Renal cortex interstitium (tissue), 11 donors: ENCODE data around the gene GPANK1. TPM values are rescaled to one million over a fixed set of nuclear protein-coding genes. Genes with fewer than 3 reads are reported as not detected.
A peak's percentile ranks its signal among the peaks of the same experiment; 100 is the strongest.

Experiments used
- DNase-seq, 11 donors: peaks; one replicate each; pipeline ENCODE4 v3.0.0-alpha.2; 2013; ENCODE audit warnings: low read depth in 9 of 11, low spot score in 4 of 11; ENCODE audit errors: extremely low read depth in 1 of 11
- polyA plus RNA-seq, 3 donors: library from polyadenylated mRNA; unstranded; fragments of 120-200 nt; gene quantifications; one replicate each; pipeline ENCODE4 v1.2.1, GENCODE V29; 2013; ENCODE audit not compliant: insufficient read length in 3 of 3

GPANK1 gene
- polyA plus RNA-seq, 3 donors = 28.1 to 33.1 (median 29.9) TPM

DNA sequence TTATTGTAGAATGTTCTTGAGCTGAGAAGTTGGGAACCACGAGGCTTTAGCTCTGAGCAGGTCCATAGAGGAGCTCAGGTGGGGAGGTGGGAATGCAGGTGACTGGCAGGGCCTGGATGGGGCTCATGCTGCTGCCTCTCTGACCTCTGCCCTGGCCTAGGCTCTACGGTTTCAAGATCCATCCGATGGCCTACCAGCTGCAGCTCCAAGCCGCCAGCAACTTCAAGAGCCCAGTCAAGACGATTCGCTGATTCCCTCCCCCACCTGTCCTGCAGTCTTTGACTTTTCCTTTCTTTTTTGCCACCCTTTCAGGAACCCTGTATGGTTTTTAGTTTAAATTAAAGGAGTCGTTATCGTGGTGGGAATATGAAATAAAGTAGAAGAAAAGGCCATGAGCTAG, 4.9 kb upstream of the GPANK1 start, which contains the start of gene LY6G5B:
Gene LY6G5B, plus strand, starts transcription at position 301 of the 400 bp plus-strand sequence. CDS start 975 bp downstream, outside the sequence.
- DNase-seq = no peak

DNA sequence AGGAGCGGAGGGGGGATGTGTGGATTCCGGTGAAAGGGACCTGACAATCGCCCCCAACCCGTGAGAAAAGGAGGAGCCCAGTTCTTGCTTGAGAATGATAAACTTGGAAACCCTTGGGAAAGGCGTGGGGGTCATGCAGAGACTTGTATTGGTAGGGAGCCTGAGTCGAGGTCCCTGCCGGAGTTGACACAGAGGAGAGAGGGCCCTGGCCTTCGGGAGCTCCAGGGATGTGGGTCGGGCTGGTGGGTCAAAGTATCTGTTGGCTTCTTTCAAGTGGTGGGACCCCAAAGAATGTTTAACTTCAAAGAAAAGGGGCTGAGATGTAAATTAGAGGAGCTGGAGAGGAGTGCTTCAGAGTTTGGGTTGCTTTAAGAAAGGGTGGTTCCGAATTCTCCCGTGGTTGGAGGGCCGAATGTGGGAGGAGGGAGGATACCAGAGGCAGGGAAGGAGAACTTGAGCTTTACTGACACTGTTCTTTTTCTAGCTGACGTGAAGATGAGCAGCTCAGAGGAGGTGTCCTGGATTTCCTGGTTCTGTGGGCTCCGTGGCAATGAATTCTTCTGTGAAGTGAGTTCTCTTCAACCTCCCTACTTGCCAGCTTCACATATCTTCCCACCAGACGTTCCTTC, 1.7 kb upstream of the GPANK1 start:
- no peak for DNase-seq

DNA sequence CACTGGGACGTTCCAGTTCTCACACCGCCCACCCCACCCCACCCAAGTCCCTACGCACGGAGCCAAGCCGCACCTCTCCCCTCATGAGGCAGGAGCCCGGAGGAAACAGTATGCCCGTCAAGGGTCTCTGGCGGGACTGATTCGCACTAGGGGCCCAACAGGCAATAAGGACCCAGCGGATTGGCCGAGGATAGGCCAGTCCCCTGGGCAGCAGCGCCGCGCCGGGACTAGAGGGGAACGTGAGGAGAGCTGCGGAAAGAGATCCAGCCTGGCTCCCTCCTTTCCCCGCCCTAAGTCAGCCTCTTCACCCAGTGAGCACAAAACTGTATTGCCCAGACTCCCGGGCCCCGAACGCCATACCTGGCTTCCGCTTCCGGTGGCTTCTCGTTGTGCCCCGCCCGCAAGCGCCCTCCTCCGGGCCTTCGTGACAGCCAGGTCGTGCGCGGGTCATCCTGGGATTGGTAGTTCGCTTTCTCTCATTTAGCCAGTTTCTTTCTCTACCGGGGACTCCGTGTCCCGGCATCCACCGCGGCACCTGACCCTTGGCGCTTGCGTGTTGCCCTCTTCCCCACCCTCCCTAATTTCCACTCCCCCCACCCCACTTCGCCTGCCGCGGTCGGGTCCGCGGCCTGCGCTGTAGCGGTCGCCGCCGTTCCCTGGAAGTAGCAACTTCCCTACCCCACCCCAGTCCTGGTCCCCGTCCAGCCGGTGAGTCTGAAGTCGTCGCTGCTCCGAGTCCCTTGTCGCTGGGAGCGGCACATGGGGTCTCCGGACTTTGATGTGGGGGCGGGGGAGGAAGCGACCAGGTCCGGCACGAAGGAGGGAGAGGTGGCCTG, 922 bp upstream of the GPANK1 start, which contains the start of gene CSNK2B:
Gene CSNK2B, plus strand, starts transcription at position 580 of the 836 bp plus-strand sequence. CDS start 752 bp downstream, outside the sequence.
- peak; percentile 90 to 98 (median 95) for DNase-seq

DNA sequence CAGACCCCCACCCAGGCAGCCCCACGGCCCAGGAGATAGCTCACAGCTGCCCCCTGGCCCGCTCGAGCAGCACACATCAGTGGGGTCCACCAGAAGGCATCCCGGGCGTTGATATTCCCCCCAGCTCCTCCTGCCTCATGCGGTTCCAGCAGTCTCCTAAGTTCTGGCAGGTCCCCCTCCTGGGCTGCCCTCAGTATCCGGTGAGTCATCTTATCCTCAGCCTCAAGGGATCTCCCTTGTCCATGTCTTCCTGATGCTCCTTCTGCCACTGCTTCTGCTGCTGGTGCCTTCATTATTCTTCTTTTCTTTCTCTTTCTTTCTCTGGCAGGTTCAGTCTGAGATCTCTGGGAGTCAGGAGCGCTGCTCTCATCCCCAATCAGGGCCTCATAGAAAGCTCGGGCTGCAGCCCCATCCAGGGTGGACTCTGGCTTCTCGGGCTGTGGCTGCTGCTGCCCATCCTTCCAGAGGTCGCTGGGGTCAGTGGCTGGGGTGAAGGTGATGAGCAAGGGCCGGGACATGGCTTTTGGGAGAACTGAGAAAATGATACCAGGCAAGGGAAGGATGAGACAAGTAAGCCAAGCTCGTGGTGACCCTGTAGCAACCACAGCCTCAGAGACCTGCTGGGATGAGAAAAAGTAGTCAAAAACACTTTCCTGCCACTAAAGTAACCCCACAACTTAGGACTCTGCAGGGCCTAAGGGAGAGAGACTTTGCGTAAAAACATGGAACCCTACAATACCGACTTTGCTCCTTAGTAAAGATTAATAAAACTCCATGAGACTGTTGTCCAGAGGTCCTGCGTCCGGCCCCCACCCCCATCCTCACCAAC, 622 bp downstream of the GPANK1 start:
- no peak for DNase-seq

DNA sequence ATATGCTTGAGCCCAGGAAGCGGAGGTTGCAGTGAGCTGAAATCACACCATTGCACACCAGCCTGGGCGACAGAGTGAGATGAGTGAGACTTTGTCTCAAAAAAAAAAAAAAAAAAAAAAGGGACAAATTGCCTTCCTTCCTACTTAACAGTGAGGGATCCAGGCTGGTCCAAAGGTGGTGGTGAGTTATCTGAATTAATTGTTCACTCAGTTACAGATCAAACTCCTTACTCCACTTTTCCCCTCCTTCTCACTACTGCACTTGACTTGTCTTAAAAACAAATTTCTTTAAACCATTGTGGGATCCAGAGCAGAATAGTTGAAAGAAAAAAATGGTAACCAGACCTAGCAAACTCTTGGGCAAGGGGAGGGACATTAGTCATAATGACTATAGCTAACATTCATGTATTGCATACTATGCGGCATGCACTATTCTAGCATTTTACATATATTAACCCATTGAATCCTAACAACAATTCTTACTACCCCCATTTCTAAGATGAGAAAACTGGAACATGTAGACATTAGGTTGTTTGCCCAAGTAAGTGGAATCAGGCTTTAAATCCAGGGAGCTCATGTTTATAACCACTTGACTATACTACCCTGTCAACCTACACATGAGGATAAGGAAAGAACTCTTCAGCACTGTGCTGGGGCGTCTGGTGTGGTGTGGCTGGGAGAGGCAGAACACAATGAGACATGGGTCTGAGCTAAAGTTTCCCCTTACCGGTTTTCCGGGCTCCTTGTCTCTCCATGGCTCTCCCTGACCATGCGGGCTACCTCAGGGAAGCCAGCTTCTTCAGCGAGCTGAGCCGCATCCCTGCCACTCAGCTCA, 1.5 kb downstream of the GPANK1 start:
- no peak for DNase-seq

DNA sequence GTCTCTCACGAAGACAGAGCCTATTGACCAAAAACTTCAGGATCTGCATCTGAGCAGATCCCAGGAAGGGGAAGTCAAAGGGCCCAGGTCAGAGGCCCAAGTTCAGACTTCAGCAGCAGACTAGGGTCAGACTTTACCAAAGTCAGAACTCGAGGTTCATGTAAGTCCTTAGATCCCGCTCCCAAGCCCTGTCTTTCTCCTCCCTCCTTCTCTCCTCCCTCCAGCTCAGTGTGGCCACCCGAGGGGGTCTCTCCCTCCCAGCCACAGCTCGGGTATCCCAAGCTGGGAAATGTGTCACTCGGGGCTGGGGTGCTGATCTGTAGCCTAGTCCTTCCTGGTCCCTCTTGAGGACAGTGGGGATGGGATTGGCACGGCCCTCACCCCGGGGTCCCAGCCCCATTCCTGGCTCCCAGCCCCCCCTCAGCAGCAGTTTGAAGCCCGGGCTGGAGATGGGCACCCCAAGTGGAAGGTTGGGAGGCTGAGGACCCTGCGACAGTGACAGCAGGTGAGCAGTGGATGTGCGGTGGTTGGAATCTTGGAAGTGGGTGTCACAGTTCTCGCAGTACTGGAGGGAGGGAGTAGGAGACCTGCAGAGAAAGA, 2.6 kb downstream of the GPANK1 start:
- no peak for DNase-seq

DNA sequence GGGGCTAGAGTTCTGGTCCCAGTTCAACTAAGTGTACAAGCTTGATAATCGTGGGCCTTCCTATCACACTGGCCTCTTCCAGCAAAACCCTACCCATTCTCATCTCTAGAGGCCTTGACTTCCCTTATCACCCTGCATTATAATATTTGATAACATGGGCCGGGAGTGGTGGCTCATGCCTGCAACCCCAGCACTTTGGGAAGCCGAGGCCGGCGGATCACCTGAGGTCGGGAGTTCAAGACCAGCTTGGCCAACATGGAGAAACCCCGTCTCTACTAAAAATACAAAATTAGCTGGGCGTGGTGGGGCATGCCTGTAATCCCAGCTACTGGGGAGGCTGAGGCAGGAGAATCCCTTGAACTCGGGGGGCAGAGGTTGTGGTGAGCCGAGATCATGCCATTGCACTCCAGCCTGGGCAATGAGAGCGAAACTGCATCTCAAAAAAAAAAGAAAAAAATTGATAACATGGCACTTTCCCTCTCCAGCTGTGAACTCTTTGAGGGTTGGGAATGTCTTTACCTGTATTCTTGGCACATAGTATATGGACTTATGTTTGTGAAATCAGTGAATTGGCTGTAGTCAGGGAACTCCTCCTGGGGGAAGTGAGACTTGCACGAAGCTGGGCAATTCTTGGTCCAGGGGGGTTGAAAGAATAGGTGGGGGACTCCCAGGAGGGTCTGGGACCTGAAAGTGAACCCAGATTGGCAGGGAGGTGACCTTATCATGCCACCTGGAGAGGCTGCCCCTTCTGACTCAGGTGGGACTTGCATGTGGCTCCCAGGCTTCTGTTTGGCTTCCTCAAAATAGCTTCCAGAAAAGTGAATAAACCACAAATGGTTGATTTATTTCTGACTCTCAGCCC, 3.3 kb downstream of the GPANK1 start:
- no peak for DNase-seq

DNA sequence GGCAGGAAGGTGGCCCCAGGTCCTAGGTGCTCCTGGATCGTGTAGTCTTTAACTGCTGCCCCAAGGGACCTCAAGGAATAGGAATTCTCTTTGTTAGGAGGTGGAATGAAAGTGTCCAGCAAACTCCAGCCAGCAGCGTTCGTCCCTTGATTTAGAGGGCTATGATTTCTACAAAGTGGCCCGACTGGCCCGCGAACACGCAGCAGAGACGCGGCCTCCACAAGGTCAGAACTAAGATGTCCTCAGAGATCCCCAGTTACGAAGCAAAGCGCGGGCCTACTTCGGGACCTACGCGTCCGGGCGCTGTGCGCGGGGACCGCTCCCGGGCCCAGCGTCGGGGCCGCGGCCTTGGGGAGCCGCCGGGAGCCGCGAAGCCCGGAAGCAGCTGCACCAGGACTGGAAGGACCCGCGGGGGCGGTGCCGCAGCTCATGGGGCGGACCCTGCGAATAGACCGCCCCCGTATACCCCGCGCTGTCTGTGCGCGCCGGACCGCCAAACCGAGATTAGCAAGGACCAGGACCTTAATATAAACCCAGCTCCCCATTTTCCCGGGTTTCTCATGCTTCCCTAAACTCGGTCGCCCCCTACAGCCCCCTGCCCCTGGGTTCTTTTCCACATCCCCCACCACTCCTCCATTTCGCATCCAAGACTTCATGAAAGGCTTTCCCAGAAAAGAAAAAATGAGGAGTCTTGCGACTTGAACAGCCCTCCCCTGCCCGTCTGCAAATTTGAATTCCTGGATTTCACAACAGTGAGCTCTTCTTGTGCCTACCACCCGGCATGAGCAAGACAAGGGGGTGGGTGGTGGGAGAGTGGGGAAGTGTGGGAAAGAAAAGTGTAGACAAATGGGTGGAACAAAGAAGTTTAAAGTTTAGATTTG, 4.2 kb downstream of the GPANK1 start, which contains the start of gene C6orf47:
Gene C6orf47, minus strand, starts transcription at position 398 of the 881 bp plus-strand sequence. CDS start 831 bp downstream, outside the sequence.
- DNase-seq = peak in 9 of 11 donors; percentile 66 to 82 (median 78)

DNA sequence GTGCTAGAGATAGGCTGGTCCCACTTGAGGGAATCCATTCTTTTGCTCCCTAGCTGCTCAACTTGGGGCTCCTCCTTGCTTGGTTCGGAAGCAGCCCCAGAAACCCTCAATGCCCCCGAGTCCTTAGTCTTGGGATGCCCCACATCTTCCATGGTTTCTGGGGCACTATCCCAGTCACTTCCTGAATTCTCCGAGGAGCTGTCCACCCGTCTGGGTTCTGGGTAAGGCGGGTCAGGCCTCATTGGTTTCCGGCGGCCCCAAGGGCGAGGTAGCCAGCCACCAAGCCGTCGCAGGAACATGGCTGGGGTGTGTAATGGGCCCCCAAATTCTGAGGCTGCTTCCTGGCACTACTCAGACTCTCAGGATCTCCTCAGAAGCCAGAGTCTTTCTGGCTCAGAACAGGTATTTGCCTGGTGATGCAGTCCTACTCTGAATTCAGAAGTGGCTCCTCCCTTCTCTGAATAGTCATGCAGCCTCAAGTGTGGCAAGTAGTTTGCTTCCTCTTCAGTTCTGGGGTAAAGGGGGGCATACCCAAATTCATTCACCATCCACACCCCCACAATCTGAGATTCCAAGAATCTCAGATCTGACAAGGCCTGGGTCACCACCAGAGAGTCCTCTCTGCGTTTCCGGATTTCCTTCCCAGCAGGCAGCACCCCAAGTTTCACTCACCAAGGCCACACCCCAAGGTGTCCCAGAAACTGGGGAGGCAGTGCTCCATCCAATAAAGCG, 5.0 kb downstream of the GPANK1 start:
- no peak for DNase-seq

DNA sequence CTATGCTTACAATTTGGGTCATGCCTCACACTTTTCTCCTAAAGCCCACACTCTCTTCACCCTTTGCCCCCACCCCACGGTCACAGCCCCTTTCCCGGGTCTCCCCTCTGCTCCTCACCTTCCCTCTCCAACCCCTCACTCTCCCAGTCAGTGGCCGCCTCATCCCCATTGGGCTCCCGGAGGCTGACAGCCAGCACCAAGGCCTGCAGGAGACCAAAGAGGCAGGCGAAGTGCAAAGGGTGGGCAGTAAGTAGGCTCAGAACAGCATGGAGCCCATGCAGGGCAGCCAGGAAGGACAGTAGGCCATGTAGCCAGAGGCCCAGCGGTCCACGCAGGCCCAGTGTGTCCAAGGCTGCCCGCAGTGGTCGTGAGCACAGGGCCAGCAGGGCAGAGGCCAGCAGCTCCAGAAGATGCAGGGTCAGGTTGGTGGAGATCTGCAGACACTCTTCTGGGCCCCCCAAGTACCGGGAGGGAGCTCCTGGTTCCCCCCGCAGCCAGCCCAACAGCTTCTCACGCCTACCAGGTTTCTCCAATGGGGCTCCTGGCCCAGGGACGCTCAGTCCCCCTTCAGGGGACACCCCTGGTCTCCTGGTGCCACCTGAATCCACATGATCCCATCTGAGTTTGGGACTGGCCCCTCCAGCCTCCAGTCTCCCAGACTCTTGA, 5.7 kb downstream of the GPANK1 start:
- no peak for DNase-seq

DNA sequence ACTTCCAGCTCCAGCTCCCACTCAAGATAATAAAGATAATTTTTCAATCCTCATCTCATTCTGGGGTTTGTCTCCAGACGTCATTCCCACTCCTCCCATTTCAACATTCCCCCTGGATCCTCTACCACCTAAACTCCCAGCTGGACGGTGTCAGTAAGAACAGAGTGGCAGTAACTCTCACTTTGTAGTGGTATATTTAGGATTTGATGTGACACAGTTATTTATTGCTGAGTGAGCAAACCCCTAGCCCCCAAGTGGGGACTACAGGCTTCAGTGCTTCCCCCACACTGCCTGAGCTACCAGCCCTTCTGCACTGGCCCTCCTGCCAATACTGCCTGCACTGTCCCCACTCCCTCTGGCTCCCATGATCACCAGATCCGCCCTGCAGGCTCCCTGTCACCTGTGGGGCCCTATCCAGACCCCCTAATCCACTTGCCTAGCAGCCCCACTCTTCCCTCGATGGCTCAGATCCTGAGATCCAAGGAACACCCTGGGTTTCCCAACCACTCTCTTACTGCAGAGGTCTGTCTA, 6.6 kb downstream of the GPANK1 start:
- DNase-seq = no peak

DNA sequence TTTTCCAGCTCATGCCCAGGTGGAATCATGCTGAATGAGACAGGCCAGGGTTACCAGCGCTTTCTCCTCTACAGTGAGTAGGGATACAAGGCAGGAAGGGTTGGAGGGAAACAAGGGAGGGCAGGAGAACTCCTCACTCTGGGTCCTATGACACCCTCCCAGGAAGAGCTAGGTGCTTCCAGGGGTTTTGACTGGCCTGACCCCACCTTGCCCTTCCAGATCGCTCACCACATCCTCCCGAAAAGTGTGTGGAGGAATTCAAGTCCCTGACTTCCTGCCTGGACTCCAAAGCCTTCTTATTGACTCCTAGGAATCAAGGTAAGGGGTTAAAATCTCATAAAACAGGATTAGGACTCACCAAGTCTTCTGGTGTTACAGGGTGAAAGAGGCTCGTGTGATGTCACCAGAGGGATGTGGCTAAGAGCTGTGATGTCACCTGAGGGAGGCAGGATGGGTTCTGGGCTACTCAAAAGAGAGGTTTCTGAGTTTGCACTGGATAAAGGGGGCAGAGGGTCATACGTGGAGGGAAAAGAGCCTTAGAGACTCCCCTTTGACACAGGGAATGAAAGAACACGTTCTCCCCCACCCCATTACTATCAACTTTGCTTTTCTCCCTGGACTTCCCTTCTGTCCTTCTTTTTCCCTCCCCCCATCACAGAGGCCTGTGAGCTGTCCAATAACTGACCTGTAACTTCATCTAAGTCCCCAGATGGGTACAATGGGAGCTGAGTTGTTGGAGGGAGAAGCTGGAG, 7.2 kb downstream of the GPANK1 start:
- DNase-seq = no peak

DNA sequence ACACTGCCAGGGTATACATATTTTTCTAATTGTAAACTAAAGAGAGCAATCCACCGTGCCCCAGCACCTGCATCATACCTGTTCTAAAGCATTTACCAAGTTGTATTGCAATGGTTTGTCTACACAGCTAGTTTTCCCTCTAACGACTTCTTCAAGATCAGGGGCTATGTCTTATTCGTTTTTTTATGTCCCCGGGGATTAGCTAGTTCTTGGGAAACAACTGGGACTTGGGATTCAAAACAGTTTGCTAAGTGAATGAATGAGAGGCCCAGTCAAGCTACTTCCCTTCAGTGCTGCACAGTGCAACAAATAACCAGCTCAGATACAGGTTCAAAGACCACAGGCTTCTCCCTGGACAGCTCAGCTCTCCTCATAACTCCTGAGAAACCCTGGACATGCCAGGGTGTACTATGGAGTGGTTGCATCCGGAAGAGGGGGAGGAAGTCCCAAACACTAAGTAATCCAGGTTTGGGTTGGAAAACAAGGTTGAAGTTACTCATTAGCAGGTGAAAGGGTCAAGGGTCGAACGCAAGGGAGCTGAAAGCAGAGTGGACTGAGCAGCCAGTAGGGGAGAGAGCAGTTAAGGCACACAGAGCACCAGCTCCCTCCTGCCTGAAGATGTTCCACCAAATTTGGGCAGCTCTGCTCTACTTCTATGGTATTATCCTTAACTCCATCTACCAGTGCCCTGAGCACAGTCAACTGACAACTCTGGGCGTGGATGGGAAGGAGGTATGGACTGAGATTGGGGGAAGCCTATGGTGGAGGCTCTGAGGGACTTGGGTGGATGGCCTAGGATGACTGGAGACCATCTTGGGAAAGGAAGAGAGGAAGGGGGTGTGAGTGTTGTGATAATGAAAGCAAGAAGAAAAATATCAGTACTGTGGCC, 9.2 kb downstream of the GPANK1 start, which contains the start of gene APOM:
Gene APOM, plus strand, starts transcription at position 546 of the 889 bp plus-strand sequence. Its CDS starts 73 bp downstream, at position 619.
- DNase-seq = no peak
